HG03442 (cell line): ENCODE data around the gene HEPHL1.
"Not testable (repeated sequence)": the region's sequence is repeated elsewhere in the genome, so short reads cannot be mapped to it uniquely, and the experiment has no call there.

Source experiments
- ATAC-seq: cut with Tn5 transposase; IDR thresholded peaks from one replicate; pipeline ENCODE4 v1.9.1; 2021; ENCODE audit warnings: mild to moderate bottlenecking, moderate library complexity; ENCODE audit not compliant: unreplicated experiment

Gene HEPHL1

GRCh38 chr11:94145916-94146315, 124.8 kb downstream of the HEPHL1 start:
- no peak for ATAC-seq

GRCh38 chr11:94147433-94147845, 126.3 kb downstream of the HEPHL1 start:
- ATAC-seq: no peak

GRCh38 chr11:94148189-94148588, 127.0 kb downstream of the HEPHL1 start:
- ATAC-seq: no peak

GRCh38 chr11:94149431-94150017, 128.4 kb downstream of the HEPHL1 start:
- ATAC-seq: no peak

DNA sequence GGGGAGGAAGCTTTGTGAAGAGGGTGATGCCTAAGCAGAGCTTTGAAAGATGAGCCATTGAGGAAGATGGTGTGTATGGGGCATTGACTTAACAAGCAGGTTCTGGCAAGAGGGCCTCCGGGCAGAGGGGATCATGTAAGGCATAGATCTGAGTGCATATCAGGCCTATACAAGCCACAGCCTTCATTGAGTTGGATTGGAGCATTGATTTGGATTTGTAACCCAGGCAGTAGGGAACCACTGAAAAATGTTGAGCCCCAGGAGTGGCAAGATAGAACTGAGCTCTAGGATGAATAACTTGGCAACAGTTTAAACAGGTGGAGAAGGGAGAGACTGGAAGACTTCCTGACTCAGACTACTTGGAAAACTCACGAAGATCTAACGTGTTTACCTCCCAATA, 128.9 kb downstream of the HEPHL1 start:
- ATAC-seq: no peak

DNA sequence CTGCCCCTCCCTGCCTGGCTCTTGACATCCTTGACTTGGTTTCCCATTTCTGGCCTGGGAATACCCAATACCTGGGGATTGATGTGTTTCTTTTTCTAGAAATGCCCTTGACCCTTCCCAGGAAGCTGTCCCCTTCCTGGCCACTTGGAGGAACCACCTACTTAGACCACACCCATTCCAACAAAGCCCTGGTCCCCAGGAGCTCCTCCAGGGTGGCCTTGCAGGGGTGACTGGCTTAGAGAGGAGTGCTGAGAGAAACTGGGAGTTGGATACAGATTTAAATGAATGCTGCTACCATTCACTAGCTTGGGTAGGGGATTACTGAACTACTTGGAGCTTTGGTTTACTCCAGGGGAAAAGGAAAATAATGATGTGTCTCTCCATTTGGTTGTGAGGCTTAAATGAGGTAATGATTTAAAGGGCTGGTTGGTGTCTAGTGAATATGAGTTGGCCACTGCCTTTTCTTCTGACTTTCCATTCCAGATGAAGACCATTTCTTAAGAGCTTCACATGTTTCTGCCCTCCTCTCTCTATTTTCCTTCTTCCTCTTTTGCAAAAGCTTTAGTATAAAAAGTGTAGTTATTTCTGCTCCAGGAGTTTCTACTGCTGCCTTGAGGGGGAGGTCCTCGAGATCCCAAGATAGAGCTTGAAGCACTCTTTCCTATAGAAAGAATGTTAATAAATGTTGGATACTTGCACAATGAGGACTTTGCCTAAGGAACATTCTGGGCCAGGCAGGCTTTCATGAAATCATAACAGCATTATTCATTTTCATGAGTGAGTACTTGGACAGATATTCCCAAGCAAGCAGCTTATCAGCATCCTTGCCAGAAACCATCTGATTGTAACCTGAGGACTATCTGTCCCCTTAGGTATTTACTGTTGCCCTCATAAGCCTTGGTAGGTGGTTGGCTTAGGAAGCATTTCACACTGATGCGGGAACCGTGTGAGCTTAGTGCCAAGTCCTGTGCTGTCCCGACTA, 129.8 kb downstream of the HEPHL1 start:
- ATAC-seq: no peak

GRCh38 chr11:94151903-94152677, 130.9 kb downstream of the HEPHL1 start:
- peak; percentile 76 for ATAC-seq

DNA sequence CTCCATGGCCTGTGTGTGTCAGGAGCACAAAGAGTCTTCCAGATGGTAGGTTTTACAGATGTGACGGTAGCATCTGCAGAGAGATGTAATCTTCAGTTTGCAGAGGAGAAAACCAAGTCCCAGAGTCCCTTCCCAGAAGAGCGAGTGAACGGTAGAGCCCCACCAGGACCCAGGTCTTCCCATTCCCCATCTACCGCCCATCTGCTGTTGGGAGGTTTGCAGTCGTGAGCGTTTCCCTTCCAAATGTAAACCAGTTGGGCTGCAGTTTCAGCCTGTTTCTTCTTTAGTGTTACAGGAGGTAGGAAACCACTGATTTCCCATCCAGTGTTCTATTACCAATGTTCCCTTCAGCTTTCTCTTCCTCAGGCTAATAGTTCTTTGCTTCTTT, 131.5 kb downstream of the HEPHL1 start:
- no peak for ATAC-seq

DNA sequence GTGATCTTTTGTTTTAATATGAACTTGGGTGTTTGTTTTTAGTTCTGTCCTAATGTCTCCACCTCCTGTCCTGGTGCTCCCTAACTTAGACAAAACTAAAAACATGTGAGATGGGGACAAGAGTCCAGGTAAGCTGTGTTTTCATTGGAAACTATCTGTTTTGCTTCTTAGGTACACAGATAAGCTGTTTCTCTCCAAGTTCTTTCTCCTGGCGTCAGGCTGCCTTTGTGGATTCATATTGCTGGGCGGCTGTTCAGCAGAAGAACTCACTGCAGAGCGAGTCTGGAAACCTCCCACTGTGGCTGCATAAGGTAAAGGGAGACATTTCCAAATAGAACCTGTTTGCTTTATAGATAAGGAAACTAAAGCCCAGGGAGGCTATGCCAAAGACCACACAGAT, 132.2 kb downstream of the HEPHL1 start:
- no peak for ATAC-seq

- ATAC-seq: no peak
These were observed 133.1 kb downstream of the HEPHL1 start for GRCh38 chr11:94154095-94154856.

- not testable (repeated sequence) for ATAC-seq
These were observed 136.2 kb downstream of the HEPHL1 start for GRCh38 chr11:94157339-94157738.
